KMS-11 (cell line): ENCODE measurements around the gene TMEM250.

ENCODE experiments used
- H2AFZ ChIP-seq: fragments of 200-600 bp; sonication (generic); 2 replicates; pipeline ENCODE4 v1.6.1; 2016; ENCODE audit warnings: antibody characterized with exemption, mixed run types, low read depth
- H3K27ac ChIP-seq: fragments of 200-600 bp; sonication (generic); 2 replicates; pipeline ENCODE4 v1.6.1; 2016; ENCODE audit warnings: mild to moderate bottlenecking, mixed run types
- H3K27me3 ChIP-seq: fragments of 200-600 bp; sonication (generic); 2 replicates; pipeline ENCODE4 v1.6.1; 2017; ENCODE audit warnings: mild to moderate bottlenecking, low read depth, mixed run types, moderate library complexity; ENCODE audit not compliant: insufficient read depth
- H3K36me3 ChIP-seq: fragments of 200-600 bp; sonication (generic); 2 replicates; pipeline ENCODE4 v1.6.1; 2017; ENCODE audit warnings: mild to moderate bottlenecking, mixed run types; ENCODE audit not compliant: insufficient read depth
- H3K4me1 ChIP-seq: fragments of 200-600 bp; sonication (generic); 2 replicates; pipeline ENCODE4 v1.6.1; 2016; ENCODE audit warnings: mild to moderate bottlenecking, low read depth, mixed run types; ENCODE audit not compliant: poor library complexity, severe bottlenecking
- H3K4me2 ChIP-seq: fragments of 200-600 bp; sonication (generic); 2 replicates; pipeline ENCODE4 v1.7.0; 2016; ENCODE audit warnings: mild to moderate bottlenecking, mixed run types
- H3K4me3 ChIP-seq: fragments of 200-600 bp; sonication (generic); IDR thresholded peaks from 2 replicates; pipeline ENCODE4 v1.6.1; 2017; ENCODE audit warnings: low read depth, low read length, mixed read lengths; ENCODE audit not compliant: insufficient read depth
- H3K79me2 ChIP-seq: fragments of 200-600 bp; sonication (generic); 2 replicates; pipeline ENCODE4 v1.6.1; 2016; ENCODE audit warnings: low read depth, mixed run types; ENCODE audit not compliant: insufficient read depth
- H3K9ac ChIP-seq: fragments of 200-600 bp; sonication (generic); 2 replicates; pipeline ENCODE4 v1.6.1; 2016; ENCODE audit warnings: mild to moderate bottlenecking, mixed run types
- H4K20me1 ChIP-seq: fragments of 200-600 bp; sonication (generic); 2 replicates; pipeline ENCODE4 v1.6.1; 2016; ENCODE audit warnings: mild to moderate bottlenecking, mixed run types; ENCODE audit not compliant: insufficient read depth
- TF ChIP-seq, protein P1 (sequence below): fragments of 200-600 bp; sonication (generic); conservative IDR thresholded peaks from 2 replicates; pipeline ENCODE4 v1.6.1; 2017; ENCODE audit warnings: low read depth, mild to moderate bottlenecking, antibody characterized with exemption, low read length, moderate library complexity, mixed read lengths

TMEM250 gene

DNA sequence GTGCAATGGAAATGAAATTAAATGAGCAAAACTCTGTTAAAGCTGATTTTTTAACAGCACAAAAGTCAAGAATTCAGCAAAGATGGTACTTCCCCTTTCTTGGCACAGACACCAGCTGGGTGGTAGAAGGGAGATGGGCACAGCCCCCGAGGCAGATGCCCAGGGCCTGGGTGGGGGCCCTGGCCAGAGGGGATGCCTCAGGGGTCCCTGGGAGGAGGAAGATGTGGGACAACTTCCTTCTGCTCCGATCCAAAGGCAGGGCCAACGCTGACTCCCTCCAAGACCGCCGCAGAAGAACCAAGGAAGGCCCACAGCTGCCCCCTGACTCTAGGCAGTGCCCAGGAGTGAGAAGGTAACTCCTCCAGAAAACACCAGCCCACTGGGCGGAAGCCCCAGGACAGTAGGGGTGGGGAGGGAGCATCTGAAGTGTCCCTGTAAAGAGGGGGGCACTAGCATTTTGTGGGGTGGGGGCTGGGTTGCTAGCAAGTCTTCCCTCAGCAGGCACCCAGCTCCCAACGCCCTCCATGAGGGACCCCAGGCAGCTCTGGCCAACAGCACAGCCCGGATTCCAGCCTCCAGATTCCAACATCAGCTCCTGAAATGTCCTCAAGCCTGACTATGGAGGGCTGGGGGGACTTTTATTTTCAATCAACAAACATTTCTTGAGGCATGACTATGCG is 28.5 kb downstream of the TMEM250 start:
- Histone ChIP-seq H3K9ac (no peak overlapping the region), H2AFZ (no peak overlapping the region), H3K36me3 (no peaks in the 10 kb centered on the region), H3K4me1 (no peaks in the 10 kb centered on the region), H3K79me2 (no peaks in the 10 kb centered on the region), H3K27me3 (peaks cover 93% of the 10 kb centered on the region), H4K20me1 (no peaks in the 10 kb centered on the region), H3K4me2 (no peak overlapping the region), H3K27ac (no peak overlapping the region), H3K4me3 (no peak overlapping the region)
- TF ChIP-seq, protein P1, sequence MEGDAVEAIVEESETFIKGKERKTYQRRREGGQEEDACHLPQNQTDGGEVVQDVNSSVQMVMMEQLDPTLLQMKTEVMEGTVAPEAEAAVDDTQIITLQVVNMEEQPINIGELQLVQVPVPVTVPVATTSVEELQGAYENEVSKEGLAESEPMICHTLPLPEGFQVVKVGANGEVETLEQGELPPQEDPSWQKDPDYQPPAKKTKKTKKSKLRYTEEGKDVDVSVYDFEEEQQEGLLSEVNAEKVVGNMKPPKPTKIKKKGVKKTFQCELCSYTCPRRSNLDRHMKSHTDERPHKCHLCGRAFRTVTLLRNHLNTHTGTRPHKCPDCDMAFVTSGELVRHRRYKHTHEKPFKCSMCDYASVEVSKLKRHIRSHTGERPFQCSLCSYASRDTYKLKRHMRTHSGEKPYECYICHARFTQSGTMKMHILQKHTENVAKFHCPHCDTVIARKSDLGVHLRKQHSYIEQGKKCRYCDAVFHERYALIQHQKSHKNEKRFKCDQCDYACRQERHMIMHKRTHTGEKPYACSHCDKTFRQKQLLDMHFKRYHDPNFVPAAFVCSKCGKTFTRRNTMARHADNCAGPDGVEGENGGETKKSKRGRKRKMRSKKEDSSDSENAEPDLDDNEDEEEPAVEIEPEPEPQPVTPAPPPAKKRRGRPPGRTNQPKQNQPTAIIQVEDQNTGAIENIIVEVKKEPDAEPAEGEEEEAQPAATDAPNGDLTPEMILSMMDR, result no peak

DNA sequence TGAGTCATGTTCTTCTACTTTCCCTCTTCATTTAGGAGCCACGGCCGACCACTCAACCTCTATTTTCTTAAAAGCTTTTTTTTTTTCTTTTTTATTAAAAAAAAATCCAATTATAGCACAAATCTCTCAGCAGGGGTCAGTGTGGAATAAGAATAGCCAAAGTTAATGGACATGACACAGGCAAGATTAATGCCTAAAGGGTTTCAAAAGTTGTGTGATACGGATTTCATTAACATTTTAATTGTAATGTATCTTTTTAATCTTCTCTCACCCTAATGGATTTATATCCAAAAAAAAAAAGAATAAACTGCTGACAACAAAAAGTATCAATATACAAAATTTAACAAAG is 29.0 kb downstream of the TMEM250 start:
- no peaks in the 10 kb centered on the region for H3K79me2 ChIP-seq

DNA sequence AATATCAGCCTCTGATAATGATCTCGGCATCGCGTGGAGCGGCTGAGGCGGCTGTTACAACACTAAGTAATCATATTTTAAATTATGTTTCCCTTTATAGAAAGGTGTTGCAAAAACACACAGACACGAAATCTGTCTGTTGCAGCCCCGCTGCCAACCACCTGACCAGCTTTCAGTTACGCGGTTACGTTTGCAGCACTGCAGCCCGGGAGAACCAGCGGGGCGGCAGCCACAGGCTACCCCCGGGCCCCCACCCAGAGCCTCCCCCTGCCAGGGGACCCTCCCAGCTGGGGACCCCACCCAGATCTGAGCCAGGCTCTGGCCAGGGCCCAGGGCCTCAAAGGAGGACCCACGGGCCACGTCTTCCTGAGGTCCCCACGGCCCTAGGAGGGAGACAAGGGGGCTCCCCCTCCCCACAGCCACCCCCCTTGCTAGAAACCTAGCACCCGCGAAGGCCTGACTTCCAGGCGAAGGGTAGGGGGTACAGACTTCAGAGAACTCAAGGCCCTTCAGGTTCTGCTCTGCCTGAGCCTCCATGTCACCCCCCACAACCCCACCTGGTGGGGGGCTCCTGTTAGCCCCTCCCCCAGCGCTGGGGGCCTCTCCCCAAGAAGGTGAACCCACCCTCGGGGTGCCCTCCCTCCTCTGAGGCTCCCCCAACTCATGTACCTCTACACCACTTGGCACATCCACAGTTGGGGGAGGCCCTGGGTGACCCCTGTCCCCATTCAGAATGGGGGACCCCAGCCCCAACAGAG is 29.6 kb downstream of the TMEM250 start:
- Histone ChIP-seq H4K20me1 (no peaks in the 10 kb centered on the region), H3K4me3 (no peak overlapping the region), H3K27ac (no peak overlapping the region), H3K9ac (no peak overlapping the region), H3K36me3 (no peaks in the 10 kb centered on the region), H3K27me3 (peaks cover 99% of the 10 kb centered on the region), H3K79me2 (no peaks in the 10 kb centered on the region), H2AFZ (peak overlapping the region; percentile 16; the same call in 1 of the 2 replicates), H3K4me1 (no peaks in the 10 kb centered on the region), H3K4me2 (no peak overlapping the region)
- TF ChIP-seq, protein P1, result no peak

More for the DNA sequence above, 29.0 kb downstream of the TMEM250 start:
- H3K4me1 ChIP-seq, result no peaks in the 10 kb centered on the region
- no peak overlapping the region for H3K4me2 ChIP-seq
- H3K36me3 ChIP-seq, result no peaks in the 10 kb centered on the region
- TF ChIP-seq, protein P1, result peak; percentile 30; the same call in 1 of the 2 replicates
- H2AFZ ChIP-seq, result no peak overlapping the region
- H3K9ac ChIP-seq, result no peak overlapping the region
- no peak overlapping the region for H3K4me3 ChIP-seq
- H3K27me3 ChIP-seq, result peaks cover 97% of the 10 kb centered on the region
- no peaks in the 10 kb centered on the region for H4K20me1 ChIP-seq
- no peak overlapping the region for H3K27ac ChIP-seq

DNA sequence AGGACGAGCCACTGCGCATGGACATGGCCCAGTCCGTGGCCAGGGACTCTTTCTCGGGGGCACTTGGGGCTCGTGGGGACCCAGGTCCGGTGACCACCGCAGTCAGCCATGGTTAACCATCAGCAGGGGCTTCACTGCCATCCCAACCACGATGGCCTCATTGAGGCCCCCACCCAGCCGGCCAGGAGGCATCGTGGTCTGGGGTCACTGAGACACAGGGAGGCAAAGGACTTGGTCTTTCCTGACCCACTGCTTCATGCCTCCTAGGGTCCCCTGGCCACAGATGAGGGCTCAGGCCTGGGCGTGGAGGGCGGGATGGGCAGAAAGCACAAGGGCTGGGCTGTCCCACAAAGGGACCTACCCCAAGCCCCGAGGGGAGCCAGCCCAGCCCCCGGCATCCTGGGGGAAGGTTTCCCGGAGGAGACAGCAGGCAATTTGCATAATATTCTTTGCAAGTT is 30.2 kb downstream of the TMEM250 start:
- H3K79me2 ChIP-seq, result no peaks in the 10 kb centered on the region
- no peaks in the 10 kb centered on the region for H3K36me3 ChIP-seq
- H3K4me2 ChIP-seq, result no peak overlapping the region
- H3K4me1 ChIP-seq, result no peaks in the 10 kb centered on the region
- H3K4me3 ChIP-seq, result no peak overlapping the region
- TF ChIP-seq, protein P1, result no peak
- peaks cover 99% of the 10 kb centered on the region for H3K27me3 ChIP-seq
- H3K9ac ChIP-seq, result no peak overlapping the region
- peak overlapping the region; percentile 16; the same call in 1 of the 2 replicates for H2AFZ ChIP-seq
- no peaks in the 10 kb centered on the region for H4K20me1 ChIP-seq
- no peak overlapping the region for H3K27ac ChIP-seq
